Measurements from ENCODE around the gene REEP1.
"Not testable (repeated sequence)": the region's sequence is repeated elsewhere in the genome, so short reads cannot be mapped to it uniquely, and the experiment has no call there.

The REEP1 gene

DNA sequence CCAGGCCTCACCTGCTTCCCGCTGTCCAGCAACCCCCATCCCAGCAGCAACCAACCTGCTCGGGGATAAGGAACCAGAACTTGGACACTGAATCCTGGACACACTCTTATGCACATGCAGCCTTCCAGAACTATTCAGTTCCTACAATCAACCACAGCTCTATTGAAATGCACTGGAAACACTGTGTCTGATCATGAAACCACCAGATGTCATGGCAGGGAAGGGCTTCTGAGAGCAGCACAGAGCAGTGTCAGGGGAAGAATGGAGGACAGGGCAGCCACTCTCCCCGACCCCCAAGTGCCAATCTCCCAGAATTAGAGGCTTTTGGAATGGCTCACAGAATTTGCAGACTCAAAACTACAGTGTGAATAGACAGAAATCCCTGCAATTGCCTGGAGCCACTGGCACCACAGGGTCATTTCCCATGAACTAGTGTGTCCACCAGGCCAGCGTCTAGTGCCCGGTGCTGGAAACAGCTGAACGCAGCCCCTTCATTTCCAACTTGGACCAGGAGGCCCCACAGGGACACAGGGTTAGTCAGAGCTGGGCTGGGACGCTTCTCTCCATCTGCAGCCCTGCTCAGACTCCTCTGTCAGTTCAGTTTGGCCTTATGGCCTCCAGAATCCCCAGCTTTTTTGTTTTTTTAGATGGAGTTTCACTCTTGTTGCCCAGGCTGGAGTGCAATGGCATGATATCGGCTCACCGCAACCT is 112.6 kb downstream of the REEP1 start:
- no peak for DNase-seq (ENCODE audit: low spot score)

DNA sequence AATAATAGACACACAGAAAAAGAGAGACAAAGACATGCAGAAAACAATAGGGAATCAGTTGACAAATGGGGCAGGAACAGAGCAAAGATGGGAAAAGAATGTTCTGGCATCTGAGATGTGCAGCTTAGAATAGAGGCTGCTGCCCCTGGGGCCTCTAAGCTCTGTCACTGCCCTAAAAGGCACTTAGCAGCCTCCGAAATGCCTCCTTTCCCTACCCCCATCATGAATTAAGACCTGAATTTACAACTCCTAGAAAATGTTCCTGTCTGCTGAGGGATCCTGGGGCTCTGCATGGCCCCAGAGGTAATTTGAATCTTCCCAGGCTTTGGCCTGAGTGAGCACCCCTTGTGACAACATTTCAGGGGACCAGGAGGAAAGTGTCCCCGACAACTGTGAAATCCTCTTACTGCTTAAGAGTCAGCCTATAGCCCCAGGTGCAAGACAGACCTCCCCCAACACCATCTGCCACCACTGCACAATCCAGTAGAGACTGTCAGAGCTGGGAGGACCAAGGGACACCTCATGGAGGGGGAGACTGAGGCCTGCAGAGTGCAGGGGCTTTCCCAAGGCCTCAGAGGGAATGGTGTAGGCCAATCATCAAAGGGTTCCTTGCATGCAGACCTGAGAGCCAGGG is 113.4 kb downstream of the REEP1 start:
- DNase-seq (ENCODE audit: low spot score): no peak

DNA sequence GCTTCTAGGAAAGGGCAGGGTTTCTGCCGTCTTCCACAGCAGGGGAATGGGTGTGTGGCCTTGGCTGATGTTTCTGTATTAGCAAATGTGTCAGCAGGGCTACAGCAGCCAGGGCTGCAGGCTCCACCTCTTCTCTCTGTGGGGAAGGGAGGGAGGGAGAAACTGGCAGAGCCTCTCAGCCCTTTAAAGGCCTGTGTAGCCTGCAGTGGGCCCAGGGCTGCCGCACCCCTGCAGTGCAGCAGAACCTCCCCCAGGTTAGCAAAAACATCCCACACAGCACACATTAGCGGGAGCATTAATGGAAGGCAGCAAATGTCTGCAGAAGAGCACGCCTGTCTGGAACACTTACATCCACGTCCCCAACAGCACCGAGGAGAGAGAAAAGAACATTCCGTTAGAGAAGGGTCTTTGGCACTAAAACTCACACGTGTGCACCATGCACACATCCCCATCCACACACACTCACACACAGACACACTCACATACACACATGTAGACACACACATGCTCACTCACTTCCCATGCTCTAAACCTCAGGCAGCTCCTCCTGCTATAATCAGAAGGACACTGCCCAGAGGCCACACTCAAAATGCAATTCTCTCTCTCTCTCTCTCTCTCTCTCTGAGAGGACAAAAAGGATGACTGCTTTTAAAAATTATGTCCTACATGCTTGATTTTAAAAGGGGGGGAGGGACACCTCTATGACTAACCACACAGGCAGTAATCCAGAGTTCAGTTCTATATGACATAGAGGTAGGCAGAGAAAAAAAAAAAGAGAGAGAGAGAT is 114.1 kb downstream of the REEP1 start:
- no peak for DNase-seq (ENCODE audit: low spot score)

DNA sequence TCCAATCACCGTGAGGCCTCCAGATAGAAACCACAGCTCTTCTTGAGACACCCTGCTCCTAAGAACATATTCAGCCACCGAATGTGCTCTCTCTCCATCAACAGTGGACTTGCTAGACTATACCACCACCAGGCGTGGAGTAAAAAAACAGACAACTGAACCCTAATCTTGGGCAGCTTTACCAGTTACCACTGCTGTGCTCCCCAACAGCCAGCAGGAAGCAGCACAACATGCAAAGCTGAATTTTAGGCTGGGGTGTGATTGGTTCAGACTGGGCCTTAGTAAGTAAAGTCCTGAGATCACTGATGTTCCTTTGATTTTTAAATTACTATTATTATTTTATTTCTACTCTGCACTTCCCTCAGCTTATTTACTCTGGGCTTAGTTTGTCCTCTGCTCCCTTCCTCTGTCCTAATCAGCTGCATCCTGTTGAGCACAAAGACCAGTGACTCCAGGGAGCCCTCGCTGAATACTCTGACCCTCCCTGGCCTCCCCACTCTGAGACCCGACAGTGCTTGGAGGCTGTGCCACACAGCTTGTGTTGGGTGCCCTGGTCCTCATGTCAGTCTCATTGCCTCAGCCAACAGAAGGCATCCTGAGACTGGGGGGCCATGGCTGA is 116.3 kb downstream of the REEP1 start:
- peak; percentile 58 for DNase-seq (ENCODE audit: low spot score)

DNA sequence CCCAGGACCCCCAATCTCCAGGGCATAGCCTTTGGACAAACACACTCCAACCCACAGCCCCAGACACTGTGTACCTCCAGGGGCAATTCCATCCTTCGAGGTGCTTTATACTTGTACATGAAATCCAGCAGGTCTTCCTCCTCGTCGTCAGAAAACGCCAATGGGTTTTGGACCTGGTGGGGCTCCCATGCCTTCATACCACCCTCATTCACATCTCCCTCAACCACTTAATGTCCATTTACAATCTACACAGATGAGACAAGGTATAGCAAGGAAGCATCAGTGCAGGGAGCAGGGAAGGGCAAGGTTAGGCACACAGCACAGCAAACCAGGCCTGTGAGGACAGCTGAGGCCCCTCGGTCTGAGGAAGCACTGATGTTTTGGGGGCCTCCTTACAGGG is 117.5 kb downstream of the REEP1 start:
- DNase-seq (ENCODE audit: low spot score): no peak

DNA sequence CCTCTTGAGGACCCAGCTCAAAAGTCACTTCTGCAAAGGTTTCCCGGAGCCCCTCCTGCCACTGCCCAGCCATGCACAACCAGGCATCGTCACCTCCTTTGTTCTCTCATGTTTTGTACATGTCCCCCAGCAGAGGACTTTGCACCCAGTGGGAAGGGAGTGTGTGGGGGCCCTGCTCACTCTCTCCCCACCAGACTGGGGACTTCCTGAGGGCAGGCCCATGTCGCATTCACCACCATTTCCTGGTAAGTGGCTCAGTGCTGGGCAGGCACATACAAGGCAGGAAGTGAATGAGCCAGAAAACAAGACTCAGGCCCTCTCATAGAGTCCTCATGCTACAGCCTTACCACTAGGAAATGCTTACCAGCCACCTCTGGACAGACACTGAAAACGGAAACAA is 119.3 kb downstream of the REEP1 start:
- DNase-seq (ENCODE audit: low spot score): no peak

DNA sequence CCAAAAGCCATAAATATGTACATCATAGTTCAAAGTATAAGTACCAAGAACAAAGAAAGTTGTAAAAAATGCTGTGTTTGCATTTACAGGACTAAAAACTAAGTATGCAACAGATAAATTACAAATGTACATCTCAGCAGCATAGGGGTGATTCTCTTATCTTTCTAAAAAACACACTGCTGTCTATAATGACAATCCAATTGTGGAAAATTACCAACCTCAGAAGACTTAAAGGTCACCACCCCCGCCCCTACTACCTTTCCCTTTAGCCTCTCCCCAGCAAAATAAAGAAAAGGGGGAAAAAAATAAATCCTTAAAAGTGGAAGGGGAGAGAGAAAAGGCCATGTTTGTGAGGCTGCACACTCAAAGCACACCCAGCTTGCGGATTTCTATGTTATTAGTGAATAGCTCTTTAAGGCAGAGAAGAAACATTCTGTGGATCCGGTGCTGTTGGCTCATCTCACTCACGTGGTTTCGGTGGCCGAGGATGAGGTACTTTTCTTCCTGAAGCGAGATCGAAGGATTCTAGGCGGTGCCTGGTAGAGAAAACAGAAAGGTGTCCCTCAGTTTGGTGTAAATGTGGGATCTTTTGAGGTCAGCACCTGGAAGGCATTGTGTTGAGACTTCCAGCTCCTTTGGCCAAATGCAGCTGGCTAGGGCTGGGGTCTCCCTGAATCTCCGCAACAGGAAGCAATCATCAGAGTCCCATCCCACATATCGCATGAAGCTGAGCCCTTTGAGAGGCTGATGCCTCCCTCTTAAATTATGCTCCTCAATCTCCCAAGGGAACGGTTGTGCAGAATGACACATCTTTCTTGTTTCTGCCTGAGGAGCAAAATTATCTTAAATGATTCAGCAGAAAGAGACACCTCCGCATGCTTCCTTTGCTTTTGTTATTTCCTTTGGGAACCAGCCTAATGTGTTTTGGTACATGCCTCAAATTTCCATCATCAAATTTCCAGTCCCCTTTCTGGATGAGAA is 120.6 kb downstream of the REEP1 start:
- DNase-seq (ENCODE audit: low spot score): no peak

DNA sequence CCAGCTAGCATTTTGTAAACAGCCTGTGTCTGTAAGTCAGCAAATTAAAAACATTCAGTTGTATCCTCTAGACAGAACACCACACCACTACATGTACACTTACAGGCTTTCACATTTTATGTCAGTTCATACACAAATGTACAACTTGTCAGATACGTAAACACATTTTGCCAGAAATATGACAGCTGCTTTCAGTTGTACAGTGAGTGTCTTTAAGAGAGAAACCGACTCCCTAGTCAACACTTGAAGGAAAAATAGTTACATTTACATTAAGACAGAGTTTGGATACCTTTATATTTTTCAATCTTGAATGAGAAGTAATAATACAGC is 123.0 kb downstream of the REEP1 start:
- no peak for DNase-seq (ENCODE audit: low spot score)

DNA sequence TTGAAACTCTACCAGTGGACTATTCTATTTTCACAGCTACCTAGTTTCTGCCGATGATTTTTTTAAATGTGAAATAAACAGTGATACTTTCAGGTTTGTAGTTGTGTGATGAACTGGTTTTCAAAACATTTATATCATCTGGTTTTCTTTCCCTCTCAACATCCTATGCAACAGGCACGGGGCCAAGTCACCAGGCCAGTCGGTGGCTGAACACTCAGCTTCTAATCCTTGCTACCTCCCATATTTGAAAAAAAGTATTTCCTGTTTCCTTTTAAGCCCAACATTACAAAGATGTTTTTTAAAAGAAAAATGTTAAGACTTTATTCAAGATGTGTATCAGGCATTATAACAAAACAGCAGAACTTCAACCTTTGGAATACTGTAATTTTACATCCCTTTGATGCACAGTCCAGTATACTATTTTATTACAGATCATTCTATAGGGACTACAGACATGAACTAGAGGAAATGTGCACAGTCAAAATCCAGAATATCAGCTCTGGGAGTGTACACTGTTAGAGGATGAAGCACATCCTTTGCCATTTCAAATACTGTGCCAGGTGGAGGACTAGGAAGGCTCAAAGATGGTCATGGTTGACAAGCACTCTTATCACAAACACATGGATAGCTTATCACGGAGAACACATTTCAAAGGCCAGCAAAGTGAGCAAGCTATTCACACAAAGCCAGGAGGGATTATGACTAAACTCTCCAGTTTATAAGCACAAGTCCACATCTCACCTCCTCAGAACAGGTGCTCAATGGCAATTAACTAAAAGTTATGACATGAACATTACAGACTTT is 123.5 kb downstream of the REEP1 start:
- no peak for DNase-seq (ENCODE audit: low spot score)

DNA sequence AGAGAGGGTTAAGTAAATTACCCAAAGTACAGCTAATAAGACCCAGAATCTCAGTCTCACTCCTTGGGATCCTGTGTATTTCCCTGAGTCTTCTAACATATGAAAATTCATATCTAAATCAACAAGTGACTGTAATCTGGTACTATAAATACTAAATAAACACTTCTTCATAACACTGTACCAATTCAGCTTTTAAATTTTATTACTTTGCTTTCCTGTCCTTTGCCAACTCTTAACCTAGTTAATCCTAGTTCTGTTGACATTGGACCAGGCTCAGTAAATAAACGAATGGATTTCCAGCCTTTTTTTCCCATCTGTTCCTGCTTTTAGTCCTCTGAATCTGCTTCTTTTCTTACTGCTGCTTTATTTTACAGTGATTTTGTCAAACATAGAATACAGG is 124.4 kb downstream of the REEP1 start:
- DNase-seq (ENCODE audit: low spot score): no peak

DNA sequence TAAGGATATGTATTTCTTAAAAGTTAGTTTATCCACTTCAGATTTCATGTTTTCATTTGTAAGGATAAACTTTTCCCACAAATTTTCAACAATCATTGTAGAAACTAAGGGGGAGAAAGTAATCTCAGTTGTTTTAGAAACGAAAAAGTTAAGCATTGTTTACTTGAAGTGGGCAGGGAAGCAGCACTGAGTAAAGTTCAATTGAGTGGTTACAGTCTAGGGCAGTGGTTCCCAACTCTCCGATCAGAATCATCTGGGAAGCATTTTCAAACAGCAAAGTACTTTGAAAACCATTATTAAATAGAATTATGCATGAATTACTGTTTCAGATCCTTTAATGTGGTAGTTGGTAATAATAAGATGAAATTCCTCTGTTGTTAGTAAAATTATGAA is 125.6 kb downstream of the REEP1 start:
- DNase-seq (ENCODE audit: low spot score): no peak

DNA sequence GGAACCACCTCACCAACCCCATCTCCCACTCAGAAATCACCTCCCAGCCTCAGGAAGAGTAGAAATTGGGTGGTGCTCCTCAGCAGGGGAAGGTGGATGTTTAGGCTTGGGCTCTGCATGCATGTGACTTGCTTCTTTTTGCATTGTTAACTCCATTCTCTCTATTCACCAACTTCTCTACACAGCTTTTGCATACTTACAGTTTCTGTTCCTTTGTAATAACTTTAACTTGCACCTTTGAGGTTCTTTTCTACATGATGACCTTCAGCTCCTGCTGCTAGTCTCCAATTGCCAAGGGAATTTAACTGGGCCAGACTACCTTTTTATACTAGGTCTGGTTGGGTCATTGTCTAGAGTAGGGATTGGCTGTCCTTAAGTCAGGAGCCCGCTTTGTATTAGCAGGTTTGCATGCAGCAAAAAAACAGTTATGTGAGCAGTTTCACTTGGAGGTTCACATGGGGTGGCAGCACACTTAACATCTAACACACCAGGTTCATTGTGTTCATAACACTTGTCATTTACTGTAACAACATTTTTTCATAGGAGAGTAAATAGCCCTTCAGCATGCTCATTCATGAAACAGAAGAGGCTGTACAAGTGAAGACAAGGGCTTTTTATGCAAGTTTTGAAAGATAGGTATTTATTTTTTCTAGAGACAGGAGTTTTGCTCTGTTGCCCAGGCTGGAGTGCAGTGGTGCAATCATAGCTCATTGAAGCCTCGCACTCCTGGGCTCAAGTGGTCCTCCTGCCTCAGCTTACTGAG is 126.2 kb downstream of the REEP1 start:
- DNase-seq (ENCODE audit: low spot score): no peak

DNA sequence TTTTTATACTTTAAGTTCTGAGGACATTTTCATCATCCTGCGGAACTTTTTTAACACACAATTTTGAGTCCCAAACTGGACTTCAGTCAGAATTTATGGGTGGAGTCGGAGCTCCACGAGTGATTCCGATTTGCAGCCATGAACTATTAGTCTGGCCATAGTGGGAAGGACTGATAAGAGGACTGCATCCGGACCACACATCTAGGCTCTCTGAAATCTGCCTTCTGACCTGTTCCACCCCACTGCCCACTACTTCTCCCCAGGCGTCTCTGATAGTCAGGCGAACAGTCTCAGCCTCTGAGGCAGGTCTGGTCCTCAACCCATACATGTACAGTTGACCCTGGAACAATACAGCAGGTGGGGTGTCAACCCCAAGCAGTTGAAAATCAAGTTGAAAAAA is 133.0 kb downstream of the REEP1 start:
- no peak for DNase-seq (ENCODE audit: low spot score)

DNA sequence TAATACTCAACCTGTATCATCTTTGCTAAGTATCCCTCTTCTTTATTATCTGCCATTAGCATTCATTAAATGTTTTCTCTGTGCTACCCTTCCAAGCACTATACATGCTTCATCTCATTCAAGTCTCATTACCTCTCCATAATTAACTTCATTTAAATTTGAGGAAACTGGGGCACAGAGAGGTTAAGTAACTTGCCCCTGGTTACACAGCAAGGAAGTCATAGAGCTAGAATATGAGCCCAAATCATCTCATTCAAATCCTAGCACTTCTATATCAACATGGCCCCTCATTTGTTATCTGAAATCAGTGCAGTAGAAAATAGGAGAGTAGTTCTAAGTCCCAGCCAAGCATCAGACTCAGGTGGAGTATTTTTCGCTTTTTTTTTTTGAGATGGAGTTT is 133.8 kb downstream of the REEP1 start:
- no peak for DNase-seq (ENCODE audit: low spot score)

DNA sequence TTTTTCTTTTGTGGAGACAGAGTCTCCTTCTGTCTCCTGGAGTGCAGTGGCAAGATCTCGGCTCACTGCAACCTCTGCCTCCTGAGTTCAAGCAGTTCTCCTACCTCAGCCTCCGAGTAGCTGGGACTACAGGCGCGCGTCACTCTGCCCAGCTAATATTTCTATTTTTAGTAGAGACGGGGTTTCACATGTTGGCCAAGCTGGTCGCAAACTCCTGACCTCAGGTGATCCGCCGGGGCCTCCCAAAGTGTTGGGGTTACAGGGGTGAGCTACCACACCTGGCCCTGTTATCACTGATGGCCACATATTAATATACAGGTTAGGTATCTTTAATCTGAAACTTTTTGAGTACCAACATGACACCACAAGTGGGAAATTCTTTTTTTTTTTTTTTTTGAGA is 134.7 kb downstream of the REEP1 start:
- no peak for DNase-seq (ENCODE audit: low spot score)

DNA sequence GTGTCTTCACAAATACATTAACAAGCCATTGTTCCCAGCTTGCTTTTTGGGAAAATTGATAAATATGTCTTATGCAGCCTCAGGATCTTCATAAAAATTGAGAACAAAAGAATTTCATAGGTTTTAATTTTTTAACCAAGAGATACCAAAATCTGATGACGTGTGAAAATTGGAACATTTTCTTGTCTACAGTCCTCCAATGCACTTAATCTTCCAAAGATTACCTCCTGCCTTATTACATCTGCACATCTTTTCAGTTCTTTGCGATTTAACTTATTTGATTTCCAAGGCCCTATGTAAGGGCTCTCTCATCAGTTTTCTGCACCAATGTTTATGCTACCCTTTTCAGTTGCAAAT is 135.1 kb downstream of the REEP1 start:
- DNase-seq (ENCODE audit: low spot score): no peak

DNA sequence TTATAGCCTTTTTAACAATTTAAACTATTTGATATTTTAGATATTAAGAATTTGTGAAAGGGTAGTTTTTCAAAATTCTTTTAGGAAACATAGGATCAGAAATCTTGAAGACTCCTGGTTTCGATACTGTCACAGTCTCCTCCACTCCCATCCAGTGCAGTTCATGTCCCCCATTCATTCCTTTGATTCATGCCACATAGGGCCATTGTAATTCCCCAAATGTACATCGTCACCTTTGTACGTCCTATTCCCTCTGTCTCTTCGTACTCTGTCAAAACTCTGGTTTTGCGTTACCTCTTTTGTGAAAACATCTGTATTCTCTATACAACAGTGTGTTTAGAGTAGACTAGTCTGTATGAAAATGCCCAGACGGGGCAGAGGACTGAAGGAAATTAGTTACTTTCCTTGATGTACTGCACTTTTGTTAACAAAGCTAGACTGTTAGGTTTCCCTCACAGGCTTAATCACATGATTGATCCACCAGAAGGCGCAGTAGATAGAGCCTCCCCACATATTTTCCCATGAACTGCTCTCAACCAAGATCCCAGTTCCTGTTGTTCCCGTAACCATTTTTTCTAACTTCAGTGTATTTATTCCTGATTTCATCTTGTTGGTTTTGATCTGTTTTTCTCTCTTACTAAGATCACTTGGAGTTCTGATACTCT is 135.6 kb downstream of the REEP1 start:
- DNase-seq (ENCODE audit: low spot score): no peak

DNA sequence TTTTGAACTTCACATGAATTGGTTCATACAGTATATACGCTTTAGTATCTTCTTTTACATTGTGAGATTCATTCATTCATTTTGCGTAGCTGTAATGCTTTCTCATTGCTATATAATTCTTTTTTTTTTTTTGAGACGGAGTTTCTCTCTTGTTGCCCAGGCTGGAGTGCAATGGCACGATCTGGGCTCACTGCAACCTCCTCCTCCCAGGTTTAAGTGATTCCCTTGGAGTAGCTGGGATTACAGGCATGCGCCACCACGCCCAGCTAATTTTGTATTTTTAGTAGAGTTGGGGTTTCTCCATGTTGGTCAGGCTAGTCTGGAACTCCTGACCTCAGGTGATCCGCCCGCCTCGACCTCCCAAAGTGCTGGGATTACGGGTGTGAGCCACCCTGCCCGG is 136.9 kb downstream of the REEP1 start:
- not testable (repeated sequence) for DNase-seq (ENCODE audit: low spot score)

DNA sequence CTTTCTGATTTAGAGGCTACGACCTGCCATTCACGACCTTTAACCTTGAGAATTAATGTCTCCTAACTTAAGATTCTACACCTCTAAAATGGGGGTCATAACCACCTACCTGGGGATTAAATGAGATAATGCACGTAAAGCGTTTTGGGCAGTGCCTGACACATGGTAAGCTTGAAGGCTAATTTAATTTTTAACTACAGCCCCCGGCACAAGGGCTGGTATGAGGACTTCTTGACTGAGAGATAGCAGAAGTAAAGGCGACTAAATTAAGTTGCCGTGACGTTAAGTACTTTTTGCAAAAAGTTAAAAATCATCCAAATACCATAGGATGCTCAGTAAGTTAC is 137.6 kb downstream of the REEP1 start:
- no peak for DNase-seq (ENCODE audit: low spot score)

Data from CD4-positive, alpha-beta T cell treated with Interleukin-15 for 4 hours (primary cell).